Lower lobe of right lung (tissue), 2 donors: Measurements from ENCODE around the gene GRIK4. TPM values are rescaled to one million over a fixed set of nuclear protein-coding genes. Genes with fewer than 3 reads are reported as not detected.

ENCODE experiments used
- ATAC-seq, 2 donors: fragments of 200-7000 bp; cut with Tn5 transposase; one replicate each; pipeline ENCODE4 v1.9.1; 2020 to 2022; ENCODE audit warnings: mild to moderate bottlenecking in 2 of 2, moderate library complexity in 2 of 2
- DNase-seq: peaks from one replicate; pipeline ENCODE4 v3.0.0-alpha.2; 2020
- H3K27ac ChIP-seq: fragments of 200-600 bp; one replicate; pipeline ENCODE4 v1.8.0; 2022
- H3K27me3 ChIP-seq: fragments of 200-600 bp; one replicate; pipeline ENCODE4 v1.8.0; 2022; ENCODE audit warnings: low read depth
- H3K36me3 ChIP-seq: fragments of 200-600 bp; one replicate; pipeline ENCODE4 v1.8.0; 2022; ENCODE audit warnings: mild to moderate bottlenecking
- H3K4me1 ChIP-seq: fragments of 200-600 bp; one replicate; pipeline ENCODE4 v1.8.0; 2022
- H3K4me3 ChIP-seq: fragments of 200-600 bp; one replicate; pipeline ENCODE4 v1.8.0; 2022; ENCODE audit warnings: mild to moderate bottlenecking
- H3K9me3 ChIP-seq: fragments of 200-600 bp; one replicate; pipeline ENCODE4 v1.8.0; 2022
- CTCF ChIP-seq: fragments of 200-600 bp; IDR thresholded peaks from one replicate; pipeline ENCODE4 v1.8.0; 2022; ENCODE audit warnings: antibody characterized with exemption, mild to moderate bottlenecking
- intact Hi-C: fragments of 100-400 bp; cut with DNase I; formaldehyde crosslinking; loops from one replicate; pipeline ENCODE4 v1.11.0; 2022
- total RNA-seq: library from RNA; stranded (reverse); fragmentation: NEBNext Ultra II Directional; extraction: Animal tissue kit (Norgen Biotek cat#: 25700); gene quantifications from one replicate; pipeline ENCODE4 v1.2.1, GENCODE V29; 2021
- donor health status: DM: no; HTN: yes; CAD: no; lungs with severe emphysema.

GRIK4 gene
- total RNA-seq, 1 donor from 2014 or later = 2.2 TPM

GRCh38 chr11:120667281-120667680 lies 155.7 kb downstream of the GRIK4 start:
- H3K27me3 ChIP-seq = peaks cover 5% of the 10 kb centered on the region
- no peaks in the 10 kb centered on the region for H3K4me1 ChIP-seq
- H3K4me3 ChIP-seq = no peak overlapping the region
- no peaks in the 10 kb centered on the region for H3K9me3 ChIP-seq
- DNase-seq (no peak), ATAC-seq (peak in 1 of 2 donors; percentile 25)
- no peaks in the 10 kb centered on the region for H3K36me3 ChIP-seq
- TF ChIP-seq CTCF = no peak
- H3K27ac ChIP-seq = no peak overlapping the region
- intact Hi-C loops = no loop called here

GRCh38 chr11:120667934-120668333 lies 156.4 kb downstream of the GRIK4 start:
- H3K4me1 ChIP-seq = no peaks in the 10 kb centered on the region
- H3K27me3 ChIP-seq = peaks cover 5% of the 10 kb centered on the region
- H3K27ac ChIP-seq = no peak overlapping the region
- no peak for ATAC-seq
- no peaks in the 10 kb centered on the region for H3K9me3 ChIP-seq
- no peak overlapping the region for H3K4me3 ChIP-seq
- TF ChIP-seq CTCF = no peak
- no peaks in the 10 kb centered on the region for H3K36me3 ChIP-seq
- intact Hi-C loops = no loop called here
- DNase-seq = no peak

DNA sequence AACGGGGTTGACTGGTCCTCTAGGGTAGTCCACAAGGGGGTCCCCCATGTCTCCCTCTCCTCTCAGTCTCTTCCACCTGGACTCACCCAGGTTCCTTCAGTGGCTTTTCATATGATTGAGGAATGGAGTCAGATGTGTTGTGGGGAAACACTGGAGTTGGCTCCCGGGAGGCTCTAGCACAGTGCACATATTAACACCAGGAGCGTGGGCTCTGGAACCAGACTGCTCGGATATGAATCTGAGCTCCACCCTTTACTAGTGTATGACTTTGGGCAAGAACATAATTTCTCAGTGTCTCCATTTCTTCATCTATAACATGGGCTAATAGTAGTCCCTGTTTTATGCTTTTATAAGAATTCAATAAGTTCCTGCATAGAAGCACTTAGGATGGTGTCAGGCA lies 157.0 kb downstream of the GRIK4 start:
- Histone ChIP-seq H3K27me3 (peaks cover 5% of the 10 kb centered on the region), H3K9me3 (no peaks in the 10 kb centered on the region), H3K4me1 (no peaks in the 10 kb centered on the region), H3K36me3 (no peaks in the 10 kb centered on the region), H3K27ac (no peak overlapping the region), H3K4me3 (no peak overlapping the region)
- intact Hi-C loops = no loop called here
- DNase-seq = no peak
- TF ChIP-seq CTCF = no peak
- no peak for ATAC-seq

DNA sequence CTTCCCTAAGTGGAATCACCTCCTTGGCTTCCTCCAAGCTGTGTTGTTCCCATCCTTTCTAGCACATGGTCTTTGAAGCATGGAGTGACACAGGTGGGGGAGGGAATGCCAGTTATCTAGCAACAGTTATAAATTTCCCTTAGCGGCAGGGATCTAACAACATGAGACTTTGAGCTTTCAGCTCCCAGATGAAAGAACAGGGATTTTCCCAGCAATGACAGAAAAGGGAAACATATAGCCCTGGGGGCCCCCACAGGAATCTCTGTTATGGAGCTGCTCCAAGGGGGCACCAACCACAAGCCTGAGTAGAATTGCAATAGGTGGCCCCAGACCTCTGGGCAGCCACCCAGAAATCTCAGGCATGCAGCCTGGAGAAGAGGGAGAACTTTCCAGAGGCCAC lies 163.0 kb downstream of the GRIK4 start:
- H3K4me3 ChIP-seq = no peak overlapping the region
- no peak for ATAC-seq
- H3K9me3 ChIP-seq = no peaks in the 10 kb centered on the region
- peaks cover 5% of the 10 kb centered on the region for H3K27me3 ChIP-seq
- H3K27ac ChIP-seq = no peak overlapping the region
- no peak for TF ChIP-seq CTCF
- H3K36me3 ChIP-seq = no peaks in the 10 kb centered on the region
- intact Hi-C loops = no loop called here
- DNase-seq = no peak
- H3K4me1 ChIP-seq = no peaks in the 10 kb centered on the region

- TF ChIP-seq CTCF = no peak
- ATAC-seq (no peak), DNase-seq (no peak)
- no peaks in the 10 kb centered on the region for H3K9me3 ChIP-seq
- no peaks in the 10 kb centered on the region for H3K4me1 ChIP-seq
- no peak overlapping the region for H3K27ac ChIP-seq
- no peak overlapping the region for H3K4me3 ChIP-seq
- H3K36me3 ChIP-seq = no peaks in the 10 kb centered on the region
- intact Hi-C loops = no loop called here
- peaks cover 5% of the 10 kb centered on the region for H3K27me3 ChIP-seq
Measured at GRCh38 chr11:120675171-120675570, 163.6 kb downstream of the GRIK4 start.

DNA sequence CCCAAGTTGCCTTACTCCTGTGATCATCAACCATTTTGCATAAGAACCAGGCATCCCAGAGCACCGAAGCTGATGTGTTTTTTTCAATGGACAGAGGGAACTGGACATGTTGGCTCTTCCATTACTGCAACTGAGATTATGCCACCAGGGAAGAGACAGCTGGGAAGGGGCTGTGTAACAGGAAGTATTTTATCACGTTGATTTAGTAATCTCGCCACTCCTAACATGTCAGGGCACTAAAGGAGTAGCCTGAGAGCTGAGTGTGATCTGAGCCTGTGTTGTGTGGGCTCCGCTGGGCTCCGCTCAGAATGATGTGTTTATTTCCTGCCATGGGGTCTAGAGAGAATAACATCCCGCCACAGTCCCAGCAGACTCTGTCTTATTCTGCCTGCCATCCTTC lies 165.4 kb downstream of the GRIK4 start:
- no peaks in the 10 kb centered on the region for H3K9me3 ChIP-seq
- DNase-seq = no peak
- H3K36me3 ChIP-seq = no peaks in the 10 kb centered on the region
- no peak for TF ChIP-seq CTCF
- H3K4me1 ChIP-seq = no peaks in the 10 kb centered on the region
- H3K4me3 ChIP-seq = no peak overlapping the region
- ATAC-seq = no peak
- intact Hi-C loops = no loop called here
- no peak overlapping the region for H3K27ac ChIP-seq
- peaks cover 14% of the 10 kb centered on the region for H3K27me3 ChIP-seq
